Measurements from ENCODE around the gene DNAL1. TPM values are rescaled to one million over a fixed set of nuclear protein-coding genes. Genes with fewer than 3 reads are reported as not detected.
A peak's percentile ranks its signal among the peaks of the same experiment; 100 is the strongest.

The DNAL1 gene
- 1.5 TPM for total RNA-seq

GRCh38 chr14:73644531-73645247 lies at the start of gene DNAL1:
Gene DNAL1, plus strand, starts transcription at chr14:73644986. Its CDS starts 54 bp downstream, at chr14:73645040.
- H3K4me1 ChIP-seq = peaks cover 0 to 6% of the 10 kb centered on the region in 2 donors
- no peaks in the 10 kb centered on the region for H3K9me3 ChIP-seq
- intact Hi-C loops (cut with DNase I) = loop anchor here (2.0 kb wide), 2 partner anchors 70 to 242 kb away; partner anchors contain the start of genes PNMA1 and ZNF410
- H3K4me3 ChIP-seq = peak within 1 kb of the TSS; percentile 63 to 87
- TF ChIP-seq CTCF (IDR thresholded peaks at IDR 0.05) = no peak
- H3K27ac ChIP-seq = peak within 1 kb of the TSS; percentile 75 to 82
- H3K27me3 ChIP-seq = no peaks in the 10 kb centered on the region
- peak; percentile 67 to 96 for DNase-seq (ENCODE audit: low spot score in 2 of 2)
- H3K36me3 ChIP-seq = no peaks in the 10 kb centered on the region

- Histone ChIP-seq H3K27ac (no peak overlapping the region), H3K4me3 (no peak overlapping the region), H3K9me3 (no peaks in the 10 kb centered on the region), H3K27me3 (no peaks in the 10 kb centered on the region), H3K36me3 (no peaks in the 10 kb centered on the region), H3K4me1 (no peaks in the 10 kb centered on the region)
- DNase-seq (ENCODE audit: low spot score in 2 of 2) = no peak
- intact Hi-C loops (cut with DNase I) = no loop called here
- no peak for TF ChIP-seq CTCF (IDR thresholded peaks at IDR 0.05)
These were observed 45.3 kb upstream of the DNAL1 start for GRCh38 chr14:73599499-73599898.

GRCh38 chr14:73602994-73603393 lies 41.8 kb upstream of the DNAL1 start:
- no peak for DNase-seq (ENCODE audit: low spot score in 2 of 2)
- H3K27me3 ChIP-seq = no peaks in the 10 kb centered on the region

GRCh38 chr14:73606271-73606670 lies 38.5 kb upstream of the DNAL1 start:
- H3K27ac ChIP-seq = no peak overlapping the region
- no peaks in the 10 kb centered on the region for H3K27me3 ChIP-seq
- no peak for DNase-seq (ENCODE audit: low spot score in 2 of 2)
- H3K36me3 ChIP-seq = no peaks in the 10 kb centered on the region
- TF ChIP-seq CTCF (IDR thresholded peaks at IDR 0.05) = no peak
- H3K4me3 ChIP-seq = no peak overlapping the region
- intact Hi-C loops (cut with DNase I) = no loop called here
- H3K4me1 ChIP-seq = no peaks in the 10 kb centered on the region
- H3K9me3 ChIP-seq = no peaks in the 10 kb centered on the region

More at GRCh38 chr14:73602994-73603393, 41.8 kb upstream of the DNAL1 start:
- Histone ChIP-seq H3K36me3 (no peaks in the 10 kb centered on the region), H3K4me3 (no peak overlapping the region), H3K27ac (no peak overlapping the region), H3K4me1 (no peaks in the 10 kb centered on the region), H3K9me3 (no peaks in the 10 kb centered on the region)
- no peak for TF ChIP-seq CTCF (IDR thresholded peaks at IDR 0.05)
- intact Hi-C loops (cut with DNase I) = no loop called here

GRCh38 chr14:73607241-73607640 lies 37.5 kb upstream of the DNAL1 start:
- TF ChIP-seq CTCF (IDR thresholded peaks at IDR 0.05) = no peak
- intact Hi-C loops (cut with DNase I) = no loop called here
- no peak overlapping the region for H3K4me3 ChIP-seq
- DNase-seq (ENCODE audit: low spot score in 2 of 2) = no peak
- H3K9me3 ChIP-seq = no peaks in the 10 kb centered on the region
- H3K27ac ChIP-seq = no peak overlapping the region
- H3K27me3 ChIP-seq = no peaks in the 10 kb centered on the region
- H3K4me1 ChIP-seq = no peaks in the 10 kb centered on the region
- H3K36me3 ChIP-seq = no peaks in the 10 kb centered on the region

All from ascending aorta (tissue), 2 donors.